VCaP (cell line): Measurements from ENCODE around the gene AP3S1.
"Not testable (repeated sequence)": the region's sequence is repeated elsewhere in the genome, so short reads cannot be mapped to it uniquely, and the experiment has no call there.

Experiments used
- H3K27ac ChIP-seq: fragments of 450-650 bp; 2 replicates; pipeline ENCODE4 v1.5.1; 2017
- TF ChIP-seq, protein P1 (sequence below): fragments of 450-650 bp; conservative IDR thresholded peaks from 2 replicates; pipeline ENCODE4 v1.5.1; 2017; ENCODE audit warnings: mild to moderate bottlenecking, moderate library complexity

AP3S1 gene

DNA sequence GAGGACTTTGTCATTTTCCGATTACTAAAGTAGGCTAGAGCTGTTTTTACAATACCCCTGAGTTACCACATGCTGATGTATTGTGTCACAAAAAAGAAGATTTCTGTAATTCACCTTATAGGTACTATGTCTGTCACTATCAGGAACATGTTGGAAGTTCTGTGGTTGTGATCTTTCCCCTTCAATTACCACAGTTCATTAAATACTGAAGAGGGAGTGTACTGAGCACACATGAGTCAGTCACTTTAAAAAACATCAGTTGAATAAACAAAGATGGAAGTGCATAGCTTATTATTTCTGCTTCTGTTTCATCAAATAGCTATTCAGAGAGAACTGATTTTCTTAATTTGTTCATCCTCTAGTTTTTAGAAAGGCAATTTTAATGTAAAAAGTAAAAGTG is 31.7 kb downstream of the AP3S1 start:
- no peak overlapping the region for H3K27ac ChIP-seq
- TF ChIP-seq, protein P1, sequence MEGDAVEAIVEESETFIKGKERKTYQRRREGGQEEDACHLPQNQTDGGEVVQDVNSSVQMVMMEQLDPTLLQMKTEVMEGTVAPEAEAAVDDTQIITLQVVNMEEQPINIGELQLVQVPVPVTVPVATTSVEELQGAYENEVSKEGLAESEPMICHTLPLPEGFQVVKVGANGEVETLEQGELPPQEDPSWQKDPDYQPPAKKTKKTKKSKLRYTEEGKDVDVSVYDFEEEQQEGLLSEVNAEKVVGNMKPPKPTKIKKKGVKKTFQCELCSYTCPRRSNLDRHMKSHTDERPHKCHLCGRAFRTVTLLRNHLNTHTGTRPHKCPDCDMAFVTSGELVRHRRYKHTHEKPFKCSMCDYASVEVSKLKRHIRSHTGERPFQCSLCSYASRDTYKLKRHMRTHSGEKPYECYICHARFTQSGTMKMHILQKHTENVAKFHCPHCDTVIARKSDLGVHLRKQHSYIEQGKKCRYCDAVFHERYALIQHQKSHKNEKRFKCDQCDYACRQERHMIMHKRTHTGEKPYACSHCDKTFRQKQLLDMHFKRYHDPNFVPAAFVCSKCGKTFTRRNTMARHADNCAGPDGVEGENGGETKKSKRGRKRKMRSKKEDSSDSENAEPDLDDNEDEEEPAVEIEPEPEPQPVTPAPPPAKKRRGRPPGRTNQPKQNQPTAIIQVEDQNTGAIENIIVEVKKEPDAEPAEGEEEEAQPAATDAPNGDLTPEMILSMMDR: no peak

DNA sequence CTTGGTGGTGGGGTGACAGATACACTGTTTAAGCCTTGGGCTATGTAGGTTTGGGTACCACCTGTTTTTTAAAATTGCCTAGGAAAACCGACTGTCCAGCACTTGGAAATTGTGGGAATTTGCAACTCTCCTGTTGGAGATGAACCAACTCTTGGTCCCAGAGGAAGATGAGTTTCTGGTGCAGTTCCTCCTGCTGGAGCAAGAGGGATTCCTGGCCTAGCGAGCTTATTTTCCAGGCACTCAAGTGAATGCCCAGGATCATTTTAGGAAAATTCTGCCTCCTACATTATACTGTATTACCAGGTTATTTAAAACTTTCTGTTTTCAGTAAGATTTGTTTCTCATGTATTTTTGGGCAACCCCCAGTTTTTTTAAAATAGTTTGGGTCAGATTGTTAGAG is 33.7 kb downstream of the AP3S1 start:
- TF ChIP-seq, protein P1: peak; percentile 17
- no peak overlapping the region for H3K27ac ChIP-seq

DNA sequence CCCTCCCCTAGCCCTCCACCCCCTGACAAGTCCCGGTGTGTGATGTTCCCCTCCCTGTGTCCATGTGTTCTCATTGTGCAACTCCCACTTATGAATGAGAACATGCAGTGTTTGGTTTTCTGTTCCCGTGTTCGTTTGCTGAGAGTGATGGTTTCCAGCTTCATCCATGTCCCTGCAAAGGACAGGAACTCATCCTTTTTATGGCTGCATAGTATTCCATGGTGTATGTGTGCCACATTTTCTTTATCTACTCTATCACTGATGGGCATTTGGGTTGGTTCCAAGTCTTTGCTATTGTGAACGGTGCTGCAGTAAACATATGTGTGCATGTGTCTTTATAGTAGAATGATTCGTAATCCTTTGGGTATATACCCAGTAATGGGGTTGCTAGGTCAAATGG is 35.6 kb downstream of the AP3S1 start:
- not testable (repeated sequence) for H3K27ac ChIP-seq

DNA sequence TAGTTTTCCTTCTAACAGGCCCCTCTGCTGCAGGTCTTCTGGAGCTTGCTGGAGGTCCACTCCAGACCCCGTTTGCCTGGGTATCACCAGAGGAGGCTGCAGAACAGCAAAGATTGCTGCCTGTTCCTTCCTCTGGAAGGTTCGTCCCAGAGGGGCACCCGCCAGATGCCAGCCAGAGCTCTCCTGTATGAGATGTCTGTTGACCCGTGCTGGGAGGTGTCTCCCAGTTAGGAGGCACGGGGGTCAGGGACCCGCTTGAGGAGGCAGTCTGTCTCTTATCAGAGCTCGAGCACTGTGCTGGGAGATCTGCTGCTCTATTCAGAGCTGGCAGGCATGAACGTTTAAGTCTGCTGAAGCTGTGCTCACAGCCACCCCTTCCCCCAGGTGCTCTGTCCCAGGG is 40.7 kb downstream of the AP3S1 start:
- not testable (repeated sequence) for H3K27ac ChIP-seq

DNA sequence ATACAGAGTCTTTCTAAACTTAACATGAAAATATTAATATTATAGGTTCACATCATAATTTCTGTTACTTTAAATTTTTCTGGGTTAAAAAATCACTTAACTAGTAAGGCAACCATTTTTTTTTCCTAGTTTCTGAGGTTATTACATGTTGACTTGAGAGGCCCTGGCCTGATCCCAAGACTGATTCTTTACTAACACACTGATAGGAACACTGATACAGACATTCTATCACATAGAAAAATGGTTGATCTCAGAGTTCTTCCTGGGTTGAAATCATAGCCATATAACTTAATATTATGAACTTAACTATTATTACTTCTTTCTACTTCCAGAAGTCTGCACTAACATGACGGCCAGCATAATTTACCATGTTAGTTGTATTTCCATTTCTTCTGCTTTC is 43.0 kb downstream of the AP3S1 start:
- H3K27ac ChIP-seq: no peak overlapping the region
- TF ChIP-seq, protein P1: no peak

DNA sequence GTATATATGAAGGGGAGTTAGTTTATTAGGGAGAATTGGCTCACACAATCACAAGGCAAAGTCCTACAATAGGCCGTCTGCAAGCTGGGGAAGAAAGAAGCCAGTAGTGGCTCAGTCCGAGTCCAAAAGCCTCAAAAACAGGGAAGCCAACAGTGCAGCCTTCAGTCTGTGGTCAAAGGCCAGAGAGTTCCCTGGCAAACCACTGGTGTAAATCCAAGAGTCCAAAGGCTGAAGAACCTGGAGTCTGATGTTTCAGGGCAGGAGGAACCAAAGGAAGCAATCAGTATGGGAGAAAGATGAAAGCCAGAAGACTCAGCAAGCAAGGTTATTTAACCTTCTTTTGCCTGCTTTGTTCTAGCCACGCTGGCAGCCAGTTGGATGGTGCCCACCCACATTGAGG is 43.5 kb downstream of the AP3S1 start:
- not testable (repeated sequence) for H3K27ac ChIP-seq

DNA sequence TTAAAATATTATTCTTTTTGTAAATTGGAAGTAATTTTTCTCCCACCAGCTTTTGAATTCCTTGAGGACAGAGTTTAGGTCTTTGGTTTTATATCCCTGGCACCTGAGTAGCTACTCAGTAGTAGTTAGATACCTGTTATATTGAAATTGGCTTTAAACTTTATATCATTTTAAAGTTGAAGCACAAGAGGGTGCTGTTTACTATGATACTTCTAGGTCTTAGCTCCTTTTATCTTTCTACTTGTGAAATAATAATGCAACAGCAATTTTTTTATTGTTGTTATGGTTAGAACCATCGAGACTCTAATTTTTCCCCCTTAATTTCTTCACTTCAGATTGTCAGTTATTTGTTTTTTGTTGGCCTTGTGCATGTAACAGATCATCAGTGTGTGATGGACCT is 46.3 kb downstream of the AP3S1 start:
- TF ChIP-seq, protein P1: peak; percentile 58

DNA sequence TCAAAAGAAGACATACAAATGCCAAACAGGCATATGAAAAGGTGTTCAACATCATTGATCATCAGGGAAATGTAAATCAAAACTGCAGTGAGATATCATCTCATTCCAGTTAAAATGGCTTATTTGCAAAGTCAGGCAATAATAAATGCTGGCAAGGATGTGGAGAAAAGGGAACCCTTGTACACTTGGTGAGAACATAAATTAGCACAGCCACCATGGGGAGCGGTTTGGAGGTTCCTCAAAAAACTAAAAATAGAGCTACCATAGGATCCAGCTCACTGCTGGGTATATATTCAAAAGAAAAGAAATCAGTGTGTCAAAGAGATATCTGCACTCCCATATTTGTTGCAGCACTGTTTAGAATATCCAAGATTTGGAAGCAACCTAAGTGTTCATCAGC is 50.3 kb downstream of the AP3S1 start:
- H3K27ac ChIP-seq: no peak overlapping the region
- TF ChIP-seq, protein P1: no peak

More for the DNA sequence above, 46.3 kb downstream of the AP3S1 start:
- no peak overlapping the region for H3K27ac ChIP-seq

DNA sequence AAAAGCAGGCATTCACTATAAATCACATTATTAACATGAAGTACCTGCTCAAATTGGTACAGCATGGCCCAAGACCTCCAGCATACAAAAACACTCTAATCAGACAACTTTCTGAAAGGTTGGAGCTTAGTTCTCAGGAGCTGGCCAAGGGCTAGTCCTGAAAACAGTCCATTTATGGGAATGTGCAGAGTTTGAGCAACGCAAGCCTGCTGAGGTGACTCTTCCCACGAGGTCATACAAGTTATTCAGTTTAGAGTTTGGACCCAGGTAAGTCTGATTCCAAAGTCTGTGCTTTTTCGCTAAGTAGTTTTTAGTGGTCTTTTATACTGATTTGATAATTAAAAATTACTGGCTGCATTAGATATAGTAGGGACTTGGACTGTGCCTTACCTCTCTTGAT is 52.6 kb downstream of the AP3S1 start:
- TF ChIP-seq, protein P1: no peak
- H3K27ac ChIP-seq: no peak overlapping the region
